Measurements from ENCODE around the gene ARRDC3. TPM values are rescaled to one million over a fixed set of nuclear protein-coding genes. Genes with fewer than 3 reads are reported as not detected.

The ARRDC3 gene
- total and polyA plus RNA-seq, 10 of the 15 experiments (the other 5 are each of a cell fraction or from before 2014, with no cell fraction given), result 2.3 to 14.0 (median 8.6) TPM

- in situ Hi-C loops (cut with MboI) (no loop called here), intact Hi-C loops (cut with micrococcal nuclease; ENCODE audit: unreplicated experiment) (no loop called here)
- H3K4me1 ChIP-seq (ENCODE audit: control insufficient read depth, insufficient read depth, low read length), result peaks cover 8% of the 10 kb centered on the region
- no peaks in the 10 kb centered on the region for H4K20me1 ChIP-seq (ENCODE audit: control insufficient read depth, insufficient read depth)
- H3K27me3 ChIP-seq (replicated peaks in 1 of 2; ENCODE audit: control insufficient read depth in 2 of 2, insufficient read depth in 2 of 2, low read length in 1 of 2), result no peaks in the 10 kb centered on the region
- CTCF ChIA-PET, result interaction anchor here (1.6 kb wide), 1 partner anchor 143 kb away, joined by 4 read pairs; no protein-coding TSS in a partner anchor
- 100% methylated on average over 1 of the region's 1 CpG for WGBS (ENCODE audit: insufficient coverage, insufficient replicate concordance, low lambda C conversion rate, missing lambda C conversion rate)
- POLR2A ChIA-PET, result no interaction called here
- H3K4me2 ChIP-seq (ENCODE audit: control insufficient read depth, insufficient read depth), result no peak overlapping the region
- no TSS peak for BruUV-seq (replicated peaks)
- no peak overlapping the region for H2AFZ ChIP-seq (ENCODE audit: control insufficient read depth, low read depth, low read length)
- H3K9ac ChIP-seq (ENCODE audit: control insufficient read depth, insufficient read depth, low read length), result no peak overlapping the region
- H3K9me3 ChIP-seq (replicated peaks; ENCODE audit: control insufficient read depth, insufficient read depth, low read length), result peaks cover 7% of the 10 kb centered on the region; the same call in 2 of the 3 replicates
- H3K79me2 ChIP-seq (ENCODE audit: control insufficient read depth, insufficient read depth, low read length), result no peaks in the 10 kb centered on the region
- DNase-seq (ENCODE audit: low read depth, low spot score) (no peak), FAIRE-seq (no peak), ATAC-seq (no peak)
- peaks cover 0 to 2% of the 10 kb centered on the region in 2 experiments; a peak in 2 of 4 replicates for H3K36me3 ChIP-seq (ENCODE audit: control insufficient read depth in 2 of 2, insufficient read depth in 2 of 2, low read length in 1 of 2)
- H3K27ac ChIP-seq (ENCODE audit: control insufficient read depth, insufficient read depth), result no peak overlapping the region
- H3K4me3 ChIP-seq, result no peak overlapping the region
- RAD21 ChIA-PET (ENCODE audit: unreplicated experiment), result interaction anchor here (0.9 to 1.1 kb wide), 2 partner anchors 22 to 143 kb away, joined by 3 to 4 read pairs; no protein-coding TSS in a partner anchor
- SMC1A ChIA-PET (ENCODE audit: uncharacterized antibody, unreplicated experiment), result no interaction called here
- TF ChIP-seq MLLT1 (IDR thresholded peaks at IDR 0.05) (no peak), RB1 (IDR thresholded peaks at IDR 0.05; ENCODE audit: borderline replicate concordance) (no peak), SMAD5 (IDR thresholded peaks at IDR 0.05; ENCODE audit: low read depth) (no peak), SP1 (IDR thresholded peaks at IDR 0.05; ENCODE audit: low read depth, low read length) (no peak), IRF4 (IDR thresholded peaks at IDR 0.05; ENCODE audit: low read depth, low read length) (no peak), NR2C2 (IDR thresholded peaks at IDR 0.05; ENCODE audit: borderline replicate concordance, control insufficient read depth, insufficient read length, low read depth) (no peak), ETV6 (conservative IDR thresholded peaks at IDR 0.05 in 1 of 2, IDR thresholded peaks at IDR 0.05 in 1 of 2; ENCODE audit: borderline replicate concordance in 1 of 2, low read depth in 1 of 2) (no peak), SMC3 (IDR thresholded peaks at IDR 0.05; ENCODE audit: borderline replicate concordance, low read length) (no peak), CBX3 (IDR thresholded peaks at IDR 0.05; ENCODE audit: borderline replicate concordance, low read depth) (no peak), PBX3 (IDR thresholded peaks at IDR 0.05; ENCODE audit: insufficient replicate concordance, low read depth, low read length) (no peak)
Observed at GRCh38 chr5:91362935-91363334, 20.2 kb downstream of the ARRDC3 start.
